ENCODE results near the gene TRMT10A. TPM values are rescaled to one million over a fixed set of nuclear protein-coding genes. Genes with fewer than 3 reads are reported as not detected.

Gene TRMT10A
- total and polyA plus RNA-seq, 10 of the 15 experiments (the other 5 are each of a cell fraction or from before 2014, with no cell fraction given), result 4.5 to 13.4 (median 9.2) TPM

DNA sequence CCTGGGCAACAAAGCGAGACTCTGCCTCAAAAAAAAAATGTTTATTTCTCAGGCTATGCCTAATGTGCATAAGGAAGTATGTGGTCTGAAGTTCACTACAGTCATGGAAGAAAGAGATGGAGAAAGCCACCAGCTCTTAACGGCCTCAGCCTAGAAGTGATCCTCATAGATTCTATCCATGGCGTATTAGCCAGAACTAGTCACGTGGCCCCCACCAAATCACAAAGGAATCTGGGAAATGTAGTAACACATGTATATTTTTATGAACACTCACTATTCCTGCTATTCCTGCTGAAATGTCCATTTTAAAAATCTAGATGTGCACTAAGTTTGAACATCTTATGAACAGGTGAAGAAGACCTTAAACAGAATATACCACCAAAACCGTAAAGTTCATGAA is 44.6 kb upstream of the TRMT10A start (continued):
- TF ChIP-seq, protein P1, sequence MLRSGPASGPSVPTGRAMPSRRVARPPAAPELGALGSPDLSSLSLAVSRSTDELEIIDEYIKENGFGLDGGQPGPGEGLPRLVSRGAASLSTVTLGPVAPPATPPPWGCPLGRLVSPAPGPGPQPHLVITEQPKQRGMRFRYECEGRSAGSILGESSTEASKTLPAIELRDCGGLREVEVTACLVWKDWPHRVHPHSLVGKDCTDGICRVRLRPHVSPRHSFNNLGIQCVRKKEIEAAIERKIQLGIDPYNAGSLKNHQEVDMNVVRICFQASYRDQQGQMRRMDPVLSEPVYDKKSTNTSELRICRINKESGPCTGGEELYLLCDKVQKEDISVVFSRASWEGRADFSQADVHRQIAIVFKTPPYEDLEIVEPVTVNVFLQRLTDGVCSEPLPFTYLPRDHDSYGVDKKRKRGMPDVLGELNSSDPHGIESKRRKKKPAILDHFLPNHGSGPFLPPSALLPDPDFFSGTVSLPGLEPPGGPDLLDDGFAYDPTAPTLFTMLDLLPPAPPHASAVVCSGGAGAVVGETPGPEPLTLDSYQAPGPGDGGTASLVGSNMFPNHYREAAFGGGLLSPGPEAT (IDR thresholded peaks at IDR 0.05; ENCODE audit: low read depth), result no peak
- TF ChIP-seq KAT2A (conservative IDR thresholded peaks at IDR 0.05; ENCODE audit: control insufficient read depth, low read depth, low read length) (no peak), ZNF274 (IDR thresholded peaks at IDR 0.05; ENCODE audit: insufficient read depth, insufficient read length) (no peak), KDM1A (IDR thresholded peaks at IDR 0.05; ENCODE audit: borderline replicate concordance) (no peak), ZBTB4 (CRISPR knock-in tag; IDR thresholded peaks at IDR 0.05) (no peak), FOXK2 (IDR thresholded peaks at IDR 0.05) (no peak), EED (IDR thresholded peaks at IDR 0.05; ENCODE audit: low read depth) (no peak)
- TF ChIP-seq, protein P2, sequence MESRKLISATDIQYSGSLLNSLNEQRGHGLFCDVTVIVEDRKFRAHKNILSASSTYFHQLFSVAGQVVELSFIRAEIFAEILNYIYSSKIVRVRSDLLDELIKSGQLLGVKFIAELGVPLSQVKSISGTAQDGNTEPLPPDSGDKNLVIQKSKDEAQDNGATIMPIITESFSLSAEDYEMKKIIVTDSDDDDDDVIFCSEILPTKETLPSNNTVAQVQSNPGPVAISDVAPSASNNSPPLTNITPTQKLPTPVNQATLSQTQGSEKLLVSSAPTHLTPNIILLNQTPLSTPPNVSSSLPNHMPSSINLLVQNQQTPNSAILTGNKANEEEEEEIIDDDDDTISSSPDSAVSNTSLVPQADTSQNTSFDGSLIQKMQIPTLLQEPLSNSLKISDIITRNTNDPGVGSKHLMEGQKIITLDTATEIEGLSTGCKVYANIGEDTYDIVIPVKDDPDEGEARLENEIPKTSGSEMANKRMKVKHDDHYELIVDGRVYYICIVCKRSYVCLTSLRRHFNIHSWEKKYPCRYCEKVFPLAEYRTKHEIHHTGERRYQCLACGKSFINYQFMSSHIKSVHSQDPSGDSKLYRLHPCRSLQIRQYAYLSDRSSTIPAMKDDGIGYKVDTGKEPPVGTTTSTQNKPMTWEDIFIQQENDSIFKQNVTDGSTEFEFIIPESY (IDR thresholded peaks at IDR 0.05), result no peak
- TF ChIP-seq, protein P3, sequence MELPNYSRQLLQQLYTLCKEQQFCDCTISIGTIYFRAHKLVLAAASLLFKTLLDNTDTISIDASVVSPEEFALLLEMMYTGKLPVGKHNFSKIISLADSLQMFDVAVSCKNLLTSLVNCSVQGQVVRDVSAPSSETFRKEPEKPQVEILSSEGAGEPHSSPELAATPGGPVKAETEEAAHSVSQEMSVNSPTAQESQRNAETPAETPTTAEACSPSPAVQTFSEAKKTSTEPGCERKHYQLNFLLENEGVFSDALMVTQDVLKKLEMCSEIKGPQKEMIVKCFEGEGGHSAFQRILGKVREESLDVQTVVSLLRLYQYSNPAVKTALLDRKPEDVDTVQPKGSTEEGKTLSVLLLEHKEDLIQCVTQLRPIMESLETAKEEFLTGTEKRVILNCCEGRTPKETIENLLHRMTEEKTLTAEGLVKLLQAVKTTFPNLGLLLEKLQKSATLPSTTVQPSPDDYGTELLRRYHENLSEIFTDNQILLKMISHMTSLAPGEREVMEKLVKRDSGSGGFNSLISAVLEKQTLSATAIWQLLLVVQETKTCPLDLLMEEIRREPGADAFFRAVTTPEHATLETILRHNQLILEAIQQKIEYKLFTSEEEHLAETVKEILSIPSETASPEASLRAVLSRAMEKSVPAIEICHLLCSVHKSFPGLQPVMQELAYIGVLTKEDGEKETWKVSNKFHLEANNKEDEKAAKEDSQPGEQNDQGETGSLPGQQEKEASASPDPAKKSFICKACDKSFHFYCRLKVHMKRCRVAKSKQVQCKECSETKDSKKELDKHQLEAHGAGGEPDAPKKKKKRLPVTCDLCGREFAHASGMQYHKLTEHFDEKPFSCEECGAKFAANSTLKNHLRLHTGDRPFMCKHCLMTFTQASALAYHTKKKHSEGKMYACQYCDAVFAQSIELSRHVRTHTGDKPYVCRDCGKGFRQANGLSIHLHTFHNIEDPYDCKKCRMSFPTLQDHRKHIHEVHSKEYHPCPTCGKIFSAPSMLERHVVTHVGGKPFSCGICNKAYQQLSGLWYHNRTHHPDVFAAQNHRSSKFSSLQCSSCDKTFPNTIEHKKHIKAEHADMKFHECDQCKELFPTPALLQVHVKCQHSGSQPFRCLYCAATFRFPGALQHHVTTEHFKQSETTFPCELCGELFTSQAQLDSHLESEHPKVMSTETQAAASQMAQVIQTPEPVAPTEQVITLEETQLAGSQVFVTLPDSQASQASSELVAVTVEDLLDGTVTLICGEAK (IDR thresholded peaks at IDR 0.05; ENCODE audit: borderline replicate concordance), result no peak
- TF ChIP-seq, protein P4, sequence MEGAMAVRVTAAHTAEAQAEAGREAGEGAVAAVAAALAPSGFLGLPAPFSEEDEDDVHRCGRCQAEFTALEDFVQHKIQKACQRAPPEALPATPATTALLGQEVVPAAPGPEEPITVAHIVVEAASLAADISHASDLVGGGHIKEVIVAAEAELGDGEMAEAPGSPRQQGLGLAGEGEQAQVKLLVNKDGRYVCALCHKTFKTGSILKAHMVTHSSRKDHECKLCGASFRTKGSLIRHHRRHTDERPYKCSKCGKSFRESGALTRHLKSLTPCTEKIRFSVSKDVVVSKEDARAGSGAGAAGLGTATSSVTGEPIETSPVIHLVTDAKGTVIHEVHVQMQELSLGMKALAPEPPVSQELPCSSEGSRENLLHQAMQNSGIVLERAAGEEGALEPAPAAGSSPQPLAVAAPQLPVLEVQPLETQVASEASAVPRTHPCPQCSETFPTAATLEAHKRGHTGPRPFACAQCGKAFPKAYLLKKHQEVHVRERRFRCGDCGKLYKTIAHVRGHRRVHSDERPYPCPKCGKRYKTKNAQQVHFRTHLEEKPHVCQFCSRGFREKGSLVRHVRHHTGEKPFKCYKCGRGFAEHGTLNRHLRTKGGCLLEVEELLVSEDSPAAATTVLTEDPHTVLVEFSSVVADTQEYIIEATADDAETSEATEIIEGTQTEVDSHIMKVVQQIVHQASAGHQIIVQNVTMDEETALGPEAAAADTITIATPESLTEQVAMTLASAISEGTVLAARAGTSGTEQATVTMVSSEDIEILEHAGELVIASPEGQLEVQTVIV (IDR thresholded peaks at IDR 0.05; ENCODE audit: borderline replicate concordance, partially characterized antibody), result no peak
